Heart left ventricle (tissue), 13 donors: ENCODE measurements around the gene CEP112.

Source experiments
- CTCF ChIP-seq, 12 donors: fragments of 200-600 bp; sonication (generic) in 4 of 12; IDR thresholded peaks; one replicate each; pipeline versions ENCODE4 v1.5.0 to v1.8.0; 2018 to 2022; ENCODE audit warnings: antibody characterized with exemption in 12 of 12, mild to moderate bottlenecking in 5 of 12
- POLR2A ChIP-seq, 2 donors: fragments of 450-650 bp; IDR thresholded peaks; one replicate each; pipeline ENCODE4 v1.6.1; 2017; ENCODE audit warnings: antibody characterized with exemption in 2 of 2, mild to moderate bottlenecking in 2 of 2, moderate library complexity in 2 of 2
- donor health status: ischemic (EF 13 %, LVEDD 7.1; RV severe dilation, severe dysfunction).
- donor health status: DM: no; HTN: yes; CAD: no.
- donor health status: DM: no; HTN: no; CAD: no.
- donor health status: ischemic (EF 25% LVEDD 6.9; RV normal size, moderate dysfunction).
- donor health status: ischemic (EF 25% LVEDD 5.7; RV mildly dilated, moderate dysfunction).
- donor health status: ischemic (EF 35%, LVEDD 5.7; RV mildly dilated, moderate dysfunction).
- donor health status: nonischemic (EF 11% LVEDD 7.7; RV severe dilation, severe dysfunction).
- donor health status: DM: yes; HTN: yes; CAD: no.
- donor health status: PGD.
- donor health status: ischemic (EF 29% LVEDD 5.4; RV normal size, mild dysfunction).
- donor health status: nonischemic (EF 23%, LVEDD 6.1; RV moderate dilation, normal function).

GRCh38 chr17:65790241-65790640 is 401.7 kb downstream of the CEP112 start:
- TF ChIP-seq POLR2A (IDR thresholded peaks at IDR 0.05): no peak
- no peak for TF ChIP-seq CTCF (IDR thresholded peaks at IDR 0.05)
